K562 (cell line): ENCODE measurements around the gene MRPL10. TPM values are rescaled to one million over a fixed set of nuclear protein-coding genes. Genes with fewer than 3 reads are reported as not detected.
A peak's percentile ranks its signal among the peaks of the same experiment; 100 is the strongest.

Experiments
- BHLHE40 ChIP-seq: IDR thresholded peaks from 2 replicates; pipeline ENCODE4 v1.6.1; 2011; ENCODE audit warnings: low read length, improper control_type of control experiment
- COPS2 ChIP-seq: fragments of 450-650 bp; conservative IDR thresholded peaks from 2 replicates; pipeline ENCODE4 v1.6.1; 2016; ENCODE audit warnings: mild to moderate bottlenecking, moderate library complexity
- FOXA3 ChIP-seq, 2 experiments: fragments of 450-650 bp in 1 of 2; sonication (generic) in 1 of 2; formaldehyde crosslinking; IDR thresholded peaks in 1 of 2; conservative IDR thresholded peaks in 1 of 2; 2 replicates each; pipeline versions ENCODE4 v1.4.0 to v1.8.0; 2020 to 2022; ENCODE audit warnings: mild to moderate bottlenecking in 2 of 2, missing genetic modification reagents in 1 of 2
- FOXM1 ChIP-seq, 2 experiments: fragments of 450-650 bp in 1 of 2; sonication (generic) in 1 of 2; formaldehyde crosslinking in 1 of 2; IDR thresholded peaks; 2 replicates each; pipeline versions ENCODE4 v1.6.1 to v1.9.0; 2017 to 2022; ENCODE audit warnings: low read depth in 2 of 2, mild to moderate bottlenecking in 2 of 2, missing genetic modification reagents in 1 of 2, moderate library complexity in 1 of 2
- HCFC1 ChIP-seq: IDR thresholded peaks from 2 replicates; pipeline ENCODE4 v1.6.1; 2012; ENCODE audit warnings: low read depth, low read length, improper control_type of control experiment
- HSF4 ChIP-seq: fragments of 250-450 bp; sonication (Bioruptor Pico); IDR thresholded peaks from 2 replicates; pipeline ENCODE4 v2.1.2; 2022; ENCODE audit warnings: mild to moderate bottlenecking, moderate library complexity, borderline replicate concordance
- JUN ChIP-seq, 2 experiments: sonication (generic) in 1 of 2; formaldehyde crosslinking in 1 of 2; IDR thresholded peaks; 2 replicates each; pipeline versions ENCODE4 v1.6.1 to v1.8.0; 2012 to 2022; ENCODE audit warnings: borderline replicate concordance in 2 of 2, mild to moderate bottlenecking in 2 of 2, improper control_type of control experiment in 1 of 2, low read depth in 1 of 2, low read length in 1 of 2, missing genetic modification reagents in 1 of 2
- MAFK ChIP-seq: IDR thresholded peaks from 2 replicates; pipeline ENCODE4 v1.6.1; 2011; ENCODE audit warnings: low read length, improper control_type of control experiment
- NCOA6 ChIP-seq: fragments of 450-650 bp; IDR thresholded peaks from 2 replicates; pipeline ENCODE4 v1.6.1; 2017; ENCODE audit warnings: mild to moderate bottlenecking
- NR2F6 ChIP-seq: fragments of 450-650 bp; formaldehyde crosslinking; IDR thresholded peaks from 2 replicates; pipeline ENCODE4 v1.4.0; 2020; ENCODE audit warnings: mild to moderate bottlenecking
- NR4A1 ChIP-seq, 2 experiments: fragments of 250-450 bp in 1 of 2; fragments of 450-650 bp in 1 of 2; sonication (Bioruptor Pico) in 1 of 2; IDR thresholded peaks; 2 replicates each; pipeline versions ENCODE4 v1.4.0 to v1.6.1; 2016 to 2020; ENCODE audit warnings: mild to moderate bottlenecking in 2 of 2, missing compliant biosample characterization in 1 of 2, missing genetic modification characterization in 1 of 2, moderate library complexity in 1 of 2
- RAD51 ChIP-seq: fragments of 450-650 bp; IDR thresholded peaks from 2 replicates; pipeline ENCODE4 v1.7.1; 2016; ENCODE audit warnings: low read depth, mild to moderate bottlenecking, borderline replicate concordance
- RBBP5 ChIP-seq: fragments of 200-600 bp; sonication (generic); IDR thresholded peaks from 2 replicates; pipeline ENCODE4 v1.6.1; 2012; ENCODE audit warnings: borderline replicate concordance, mild to moderate bottlenecking, low read length, control low read depth, inconsistent platforms; ENCODE audit not compliant: insufficient read depth, poor library complexity, severe bottlenecking
- RFX7 ChIP-seq: fragments of 250-450 bp; sonication (Bioruptor Pico); IDR thresholded peaks from 2 replicates; pipeline ENCODE4 v1.5.1; 2021; ENCODE audit warnings: mild to moderate bottlenecking
- SMAD2 ChIP-seq: fragments of 150-350 bp; IDR thresholded peaks from 2 replicates; pipeline ENCODE4 v1.6.1; 2014; ENCODE audit warnings: low read depth, mild to moderate bottlenecking, low read length
- SMC3 ChIP-seq: conservative IDR thresholded peaks from 2 replicates; pipeline ENCODE4 v1.6.1; 2011; ENCODE audit warnings: low read depth, low read length, improper control_type of control experiment; ENCODE audit not compliant: insufficient read depth
- TOE1 ChIP-seq, 2 experiments: fragments of 450-650 bp in 1 of 2; sonication (generic) in 1 of 2; formaldehyde crosslinking in 1 of 2; IDR thresholded peaks; 2 replicates each; pipeline versions ENCODE4 v1.7.1 to v1.8.0; 2016 to 2022; ENCODE audit warnings: borderline replicate concordance in 2 of 2, mild to moderate bottlenecking in 2 of 2, antibody characterized with exemption in 1 of 2, inconsistent platforms in 1 of 2, low read depth in 1 of 2, missing genetic modification reagents in 1 of 2, moderate library complexity in 1 of 2
- ZNF253 ChIP-seq: fragments of 250-450 bp; sonication (Bioruptor Pico); conservative IDR thresholded peaks from 2 replicates; pipeline ENCODE4 v1.6.1; 2021; ENCODE audit warnings: mild to moderate bottlenecking
- ZNF586 ChIP-seq: fragments of 450-650 bp; formaldehyde crosslinking; conservative IDR thresholded peaks from 2 replicates; pipeline ENCODE4 v1.4.0; 2020; ENCODE audit warnings: mild to moderate bottlenecking, moderate library complexity
- polyA plus RNA-seq, 8 experiments: library from polyadenylated mRNA; depleted of rRNA in 4 of 8; stranded (reverse) in 5 of 8; unstranded in 3 of 8; fragments of >200 nt; fragmentation: Nextera tagmentation in 2 of 8; fragmentation: Illumina TruSeq in 1 of 8; extraction: Ambion mirVana in 2 of 8; extraction: Trizol in 1 of 8; gene quantifications; 2 replicates each; pipeline versions ENCODE4 v1.2.1 to v1.2.3, GENCODE V29; 2011 to 2014; ENCODE audit warnings: inconsistent platforms in 1 of 8, missing spikeins in 1 of 8
- total RNA-seq, 7 experiments: library from RNA; depleted of rRNA in 6 of 7; stranded (reverse); fragments of >200 nt in 6 of 7; fragmentation: Illumina TruSeq in 2 of 7; extraction: Trizol in 2 of 7; gene quantifications; 2 replicates each; pipeline versions ENCODE4 v1.2.1 to v1.2.3, GENCODE V29; 2011 to 2021; ENCODE audit warnings: low replicate concordance in 1 of 7
- TF ChIP-seq, protein P1 (sequence below): sonication (generic); IDR thresholded peaks from 2 replicates; pipeline ENCODE4 v1.6.1; 2016
- TF ChIP-seq, protein P2 (sequence below): IDR thresholded peaks from 2 replicates; pipeline ENCODE4 v1.6.1; 2011; ENCODE audit not compliant: insufficient read length; ENCODE audit errors: extremely low read depth
- TF ChIP-seq, protein P3 (sequence below): sonication (generic); formaldehyde crosslinking; IDR thresholded peaks from 2 replicates; pipeline ENCODE4 v1.8.1; 2022; ENCODE audit warnings: missing genetic modification reagents

Gene MRPL10
- total and polyA plus RNA-seq, 9 of the 15 experiments (the other 6 are each of a cell fraction or from before 2014, with no cell fraction given), result 27.8 to 105 (median 67.3) TPM

DNA sequence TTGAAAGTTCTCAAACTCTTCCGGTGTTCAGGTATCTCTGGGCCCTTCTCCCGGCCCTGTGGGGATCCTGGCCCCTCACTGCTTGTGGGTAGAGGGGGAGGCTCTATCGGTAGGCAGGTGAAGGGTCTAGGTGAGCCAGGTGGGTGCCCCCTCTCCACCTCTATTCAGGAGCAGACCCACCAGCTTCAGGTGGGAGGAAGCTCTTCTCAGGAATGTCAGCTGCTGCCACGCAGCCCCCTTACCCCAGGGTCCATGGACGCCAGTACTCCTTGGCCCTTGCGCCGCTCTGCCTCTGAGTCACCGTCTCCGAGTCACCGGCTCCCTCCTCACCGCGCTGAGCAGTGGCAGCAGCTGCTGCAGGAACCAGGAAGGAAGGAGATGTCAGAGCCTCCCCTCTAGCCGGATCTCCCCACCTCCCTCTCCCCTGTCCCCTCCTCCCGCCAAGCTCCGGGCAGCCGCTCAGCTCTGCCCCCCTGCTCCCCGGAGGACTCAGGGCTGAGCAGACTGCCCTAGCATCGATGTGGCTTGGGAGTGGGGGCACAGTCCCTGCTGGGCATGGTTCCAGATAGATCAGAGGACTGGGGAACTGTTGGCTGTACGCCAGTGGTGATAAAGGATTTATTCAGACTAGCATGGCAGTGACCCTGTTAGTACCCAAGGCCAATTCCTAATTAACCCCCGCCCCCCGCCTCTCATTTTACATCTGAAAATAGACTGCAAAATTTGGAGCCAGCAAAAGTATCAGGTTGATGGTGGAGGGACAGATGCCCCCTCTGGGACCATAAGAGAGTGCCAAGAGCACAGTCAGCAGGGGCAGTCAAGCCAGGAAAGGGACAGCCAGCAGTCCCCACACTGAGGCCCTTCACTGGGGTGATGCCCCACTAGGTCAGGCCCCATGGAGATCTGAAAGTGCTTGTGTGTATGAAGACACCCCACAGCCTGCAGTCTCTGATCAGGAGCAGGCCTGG lies 9.6 kb downstream of the MRPL10 start, which contains the start of gene OSBPL7 (continued):
- TF ChIP-seq RAD51 (no peak), NR4A1 (CRISPR knock-in tag; IDR thresholded peaks at IDR 0.05) (no peak), NR4A1 (tag; IDR thresholded peaks at IDR 0.05) (no peak), NCOA6 (no peak), COPS2 (no peak), FOXA3 (CRISPR knock-in tag; conservative IDR thresholded peaks at IDR 0.05 in 1 of 2, IDR thresholded peaks at IDR 0.05 in 1 of 2) (no peak), ZNF253 (no peak), BHLHE40 (0 out of 2 replicates have a peak, but pooled peaks have one; percentile 5), HCFC1 (peak; percentile 68), FOXM1 (IDR thresholded peaks at IDR 0.05; ENCODE audit: low read depth) (no peak), FOXM1 (CRISPR knock-in tag; IDR thresholded peaks at IDR 0.05; ENCODE audit: low read depth) (no peak), SMAD2 (no peak), JUN (IDR thresholded peaks at IDR 0.05; ENCODE audit: borderline replicate concordance, low read depth, low read length) (peak; percentile 75; the same call in 1 of the 2 replicates), JUN (CRISPR knock-in tag; IDR thresholded peaks at IDR 0.05; ENCODE audit: borderline replicate concordance) (no peak), RBBP5 (peak; percentile 29), TOE1 (IDR thresholded peaks at IDR 0.05; ENCODE audit: borderline replicate concordance) (peak; percentile 52; the same call in 1 of the 2 replicates), TOE1 (CRISPR knock-in tag; IDR thresholded peaks at IDR 0.05; ENCODE audit: borderline replicate concordance, low read depth) (no peak), ZNF586 (CRISPR knock-in tag) (no peak), NR2F6 (CRISPR knock-in tag) (no peak), MAFK (no peak), SMC3 (no peak), RFX7 (CRISPR knock-in tag) (no peak), HSF4 (CRISPR knock-in tag) (no peak)
- TF ChIP-seq, protein P1, sequence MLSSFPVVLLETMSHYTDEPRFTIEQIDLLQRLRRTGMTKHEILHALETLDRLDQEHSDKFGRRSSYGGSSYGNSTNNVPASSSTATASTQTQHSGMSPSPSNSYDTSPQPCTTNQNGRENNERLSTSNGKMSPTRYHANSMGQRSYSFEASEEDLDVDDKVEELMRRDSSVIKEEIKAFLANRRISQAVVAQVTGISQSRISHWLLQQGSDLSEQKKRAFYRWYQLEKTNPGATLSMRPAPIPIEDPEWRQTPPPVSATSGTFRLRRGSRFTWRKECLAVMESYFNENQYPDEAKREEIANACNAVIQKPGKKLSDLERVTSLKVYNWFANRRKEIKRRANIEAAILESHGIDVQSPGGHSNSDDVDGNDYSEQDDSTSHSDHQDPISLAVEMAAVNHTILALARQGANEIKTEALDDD, result no peak
- TF ChIP-seq, protein P2, sequence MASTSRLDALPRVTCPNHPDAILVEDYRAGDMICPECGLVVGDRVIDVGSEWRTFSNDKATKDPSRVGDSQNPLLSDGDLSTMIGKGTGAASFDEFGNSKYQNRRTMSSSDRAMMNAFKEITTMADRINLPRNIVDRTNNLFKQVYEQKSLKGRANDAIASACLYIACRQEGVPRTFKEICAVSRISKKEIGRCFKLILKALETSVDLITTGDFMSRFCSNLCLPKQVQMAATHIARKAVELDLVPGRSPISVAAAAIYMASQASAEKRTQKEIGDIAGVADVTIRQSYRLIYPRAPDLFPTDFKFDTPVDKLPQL, result no peak
- TF ChIP-seq, protein P3, sequence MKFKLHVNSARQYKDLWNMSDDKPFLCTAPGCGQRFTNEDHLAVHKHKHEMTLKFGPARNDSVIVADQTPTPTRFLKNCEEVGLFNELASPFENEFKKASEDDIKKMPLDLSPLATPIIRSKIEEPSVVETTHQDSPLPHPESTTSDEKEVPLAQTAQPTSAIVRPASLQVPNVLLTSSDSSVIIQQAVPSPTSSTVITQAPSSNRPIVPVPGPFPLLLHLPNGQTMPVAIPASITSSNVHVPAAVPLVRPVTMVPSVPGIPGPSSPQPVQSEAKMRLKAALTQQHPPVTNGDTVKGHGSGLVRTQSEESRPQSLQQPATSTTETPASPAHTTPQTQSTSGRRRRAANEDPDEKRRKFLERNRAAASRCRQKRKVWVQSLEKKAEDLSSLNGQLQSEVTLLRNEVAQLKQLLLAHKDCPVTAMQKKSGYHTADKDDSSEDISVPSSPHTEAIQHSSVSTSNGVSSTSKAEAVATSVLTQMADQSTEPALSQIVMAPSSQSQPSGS (CRISPR knock-in tag), result no peak
